HG03460 (cell line): ENCODE data around the gene PNMA8B.

Source experiments
- ATAC-seq: cut with Tn5 transposase; IDR thresholded peaks from one replicate; pipeline ENCODE4 v1.9.1; 2021; ENCODE audit not compliant: unreplicated experiment

The PNMA8B gene

GRCh38 chr19:46460055-46460454, 35.6 kb downstream of the PNMA8B start:
- no peak for ATAC-seq

GRCh38 chr19:46456930-46457329, 38.7 kb downstream of the PNMA8B start:
- ATAC-seq, result no peak

GRCh38 chr19:46454244-46454643, 41.4 kb downstream of the PNMA8B start:
- no peak for ATAC-seq

- ATAC-seq, result no peak
Measured at GRCh38 chr19:46453661-46454060, 42.0 kb downstream of the PNMA8B start.

- ATAC-seq, result no peak
Measured at GRCh38 chr19:46452186-46452585, 43.5 kb downstream of the PNMA8B start.

GRCh38 chr19:46451352-46451751, 44.3 kb downstream of the PNMA8B start:
- ATAC-seq, result no peak

GRCh38 chr19:46450737-46451136, 44.9 kb downstream of the PNMA8B start:
- no peak for ATAC-seq

- no peak for ATAC-seq
Measured at GRCh38 chr19:46449228-46449627, 46.4 kb downstream of the PNMA8B start.

GRCh38 chr19:46448601-46449000, 47.1 kb downstream of the PNMA8B start:
- ATAC-seq, result no peak

- no peak for ATAC-seq
Measured at GRCh38 chr19:46447824-46448223, 47.8 kb downstream of the PNMA8B start.

- no peak for ATAC-seq
Measured at GRCh38 chr19:46447006-46447405, 48.7 kb downstream of the PNMA8B start.

GRCh38 chr19:46446021-46446420, 49.6 kb downstream of the PNMA8B start:
- ATAC-seq, result no peak

- no peak for ATAC-seq
Measured at GRCh38 chr19:46442808-46443450, 52.7 kb downstream of the PNMA8B start.

- ATAC-seq, result no peak
Measured at GRCh38 chr19:46441866-46442265, 53.8 kb downstream of the PNMA8B start.
